GM19438 (cell line): ENCODE results near the gene ACTR1A.
A peak's percentile ranks its signal among the peaks of the same experiment; 100 is the strongest.

Source experiments
- ATAC-seq: cut with Tn5 transposase; IDR thresholded peaks from one replicate; pipeline ENCODE4 v1.9.1; 2021; ENCODE audit warnings: low read depth; ENCODE audit not compliant: unreplicated experiment

The ACTR1A gene

DNA sequence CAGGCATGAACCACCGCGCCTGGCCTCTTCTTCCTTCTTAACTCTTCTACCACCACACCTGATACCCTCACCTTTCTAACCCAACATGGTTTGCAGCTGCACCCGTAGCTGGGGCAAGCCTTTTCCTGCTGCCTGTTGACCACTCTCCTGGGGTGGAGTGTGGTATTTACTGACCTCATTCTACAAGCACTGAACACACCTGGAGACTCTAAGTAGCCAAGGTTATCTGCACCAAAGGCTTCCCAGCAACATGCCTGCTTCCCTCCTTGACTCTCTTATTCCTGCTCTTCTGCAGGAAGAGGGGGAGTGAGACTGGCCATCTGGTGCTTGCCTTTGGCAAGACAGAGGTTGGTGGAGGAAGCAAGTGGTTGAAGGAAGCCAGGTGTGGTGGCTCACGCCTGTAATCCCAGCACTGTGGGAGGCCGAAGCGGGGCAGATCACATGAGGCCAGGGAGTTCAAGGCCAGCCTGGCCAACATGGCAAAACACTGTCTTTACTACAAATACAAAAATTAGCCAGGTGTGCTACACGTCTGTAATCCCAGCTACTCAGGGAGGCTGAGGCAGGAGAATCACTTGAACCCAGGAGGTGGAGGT lies 10.1 kb downstream of the ACTR1A start:
- no peak for ATAC-seq

DNA sequence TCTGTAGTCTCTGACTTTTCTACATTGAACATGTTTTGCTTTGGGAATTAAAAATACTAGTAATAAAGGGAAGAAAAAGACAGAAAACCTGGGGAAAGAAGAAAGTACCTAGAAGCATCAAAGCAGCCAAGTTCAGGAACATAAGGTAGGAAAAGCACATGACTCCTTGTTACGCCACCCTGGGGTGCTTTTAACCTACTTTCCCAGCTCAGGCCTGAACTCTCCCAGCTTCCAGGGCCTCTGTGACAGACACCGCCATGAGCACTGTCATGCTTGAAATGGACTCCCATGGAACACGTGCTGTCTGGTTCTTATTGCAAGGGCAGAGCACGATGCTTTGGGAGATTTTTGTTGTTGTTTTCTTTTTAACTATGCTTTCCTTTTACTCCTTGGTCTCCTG lies 11.4 kb downstream of the ACTR1A start:
- ATAC-seq = no peak

DNA sequence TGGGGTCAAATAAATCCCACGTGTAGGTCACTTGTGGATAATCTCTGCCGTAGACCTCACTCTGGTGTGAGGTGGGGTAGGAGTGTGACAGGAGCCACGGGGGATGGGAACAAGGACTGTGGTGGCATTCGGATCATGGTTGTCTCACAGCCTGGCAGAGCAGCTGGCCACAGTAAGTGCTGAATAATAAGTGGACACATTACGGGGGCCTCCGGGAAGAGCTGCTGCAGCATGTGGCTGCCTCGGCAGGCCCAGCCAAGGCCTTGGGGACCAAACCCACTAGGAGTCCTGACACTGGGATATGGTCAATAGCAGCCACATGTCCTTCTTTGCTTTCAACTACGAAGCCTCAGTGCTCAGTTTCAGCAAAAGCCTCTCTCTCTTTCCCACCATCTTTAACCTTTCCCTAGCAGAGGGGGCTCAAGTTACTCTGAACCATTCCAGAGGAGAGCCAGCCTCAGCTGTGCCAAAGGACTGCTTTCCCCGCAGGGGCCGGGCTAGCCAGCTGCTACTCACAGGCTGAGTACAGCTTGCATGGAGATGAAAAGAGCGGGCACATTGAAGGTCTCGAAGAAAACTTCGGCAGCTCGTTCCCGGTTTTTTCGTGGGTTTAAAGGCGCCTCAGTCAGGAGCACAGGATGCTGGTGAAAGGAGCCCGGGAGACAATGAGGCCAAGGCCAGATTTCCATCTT lies 17.3 kb downstream of the ACTR1A start:
- no peak for ATAC-seq

DNA sequence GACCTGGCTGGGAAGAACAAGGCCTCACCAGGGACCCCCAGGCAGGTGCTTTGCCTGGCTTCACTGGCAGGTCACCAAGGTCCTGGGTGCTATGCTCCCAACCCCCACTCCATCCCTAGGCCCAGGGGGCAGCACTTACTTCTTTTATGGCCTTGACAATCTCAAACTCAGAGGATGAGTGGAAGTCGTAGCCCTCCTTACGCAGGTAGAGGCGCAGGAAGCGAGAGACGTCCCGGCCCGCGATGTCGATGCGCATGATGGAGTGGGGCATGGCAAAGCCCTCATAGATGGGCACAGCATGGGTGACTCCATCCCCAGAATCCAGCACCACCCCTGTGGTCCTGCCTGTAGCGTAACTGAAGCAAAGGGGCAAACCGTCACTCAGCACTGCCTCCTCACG lies 18.5 kb downstream of the ACTR1A start:
- no peak for ATAC-seq

DNA sequence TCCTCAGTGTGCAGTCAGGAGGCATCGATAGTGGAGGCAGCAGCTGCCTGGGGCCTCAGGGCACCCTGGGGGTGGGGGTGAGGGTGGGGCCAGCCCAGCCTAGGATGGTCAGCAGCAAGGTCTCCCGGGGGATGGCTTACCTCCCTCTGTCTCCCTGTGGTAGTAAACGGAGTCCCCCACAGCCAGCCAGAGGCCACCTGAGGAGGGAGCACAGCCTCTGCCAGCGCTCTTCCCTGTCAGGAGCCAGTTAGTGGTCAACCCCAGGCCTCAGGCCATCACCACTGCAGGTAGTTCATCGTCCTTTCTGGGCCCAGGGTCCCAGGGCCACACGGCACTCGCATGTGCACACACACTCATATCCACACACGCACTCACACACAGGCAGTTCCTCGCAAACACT lies 22.1 kb downstream of the ACTR1A start:
- ATAC-seq = no peak

DNA sequence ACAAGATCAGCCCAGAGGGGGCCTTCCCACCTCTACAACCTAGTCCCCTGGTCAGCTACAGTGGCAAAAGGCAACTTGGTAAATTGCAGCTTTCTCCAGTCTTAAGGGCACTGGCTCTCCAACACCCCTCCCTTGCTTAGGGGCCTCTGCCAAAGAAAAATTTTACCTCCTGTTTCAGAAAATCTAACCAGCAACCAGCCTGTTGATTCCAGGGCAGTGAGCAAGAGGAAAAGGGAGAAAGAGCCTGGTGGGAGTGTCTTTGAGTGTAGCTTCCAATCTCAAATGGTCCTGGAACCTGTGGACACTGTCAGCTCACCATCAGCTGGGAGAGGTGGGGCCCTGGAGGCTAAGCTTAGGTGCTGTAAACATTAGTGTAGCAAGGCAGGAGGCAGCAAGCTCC lies 22.9 kb downstream of the ACTR1A start:
- no peak for ATAC-seq

DNA sequence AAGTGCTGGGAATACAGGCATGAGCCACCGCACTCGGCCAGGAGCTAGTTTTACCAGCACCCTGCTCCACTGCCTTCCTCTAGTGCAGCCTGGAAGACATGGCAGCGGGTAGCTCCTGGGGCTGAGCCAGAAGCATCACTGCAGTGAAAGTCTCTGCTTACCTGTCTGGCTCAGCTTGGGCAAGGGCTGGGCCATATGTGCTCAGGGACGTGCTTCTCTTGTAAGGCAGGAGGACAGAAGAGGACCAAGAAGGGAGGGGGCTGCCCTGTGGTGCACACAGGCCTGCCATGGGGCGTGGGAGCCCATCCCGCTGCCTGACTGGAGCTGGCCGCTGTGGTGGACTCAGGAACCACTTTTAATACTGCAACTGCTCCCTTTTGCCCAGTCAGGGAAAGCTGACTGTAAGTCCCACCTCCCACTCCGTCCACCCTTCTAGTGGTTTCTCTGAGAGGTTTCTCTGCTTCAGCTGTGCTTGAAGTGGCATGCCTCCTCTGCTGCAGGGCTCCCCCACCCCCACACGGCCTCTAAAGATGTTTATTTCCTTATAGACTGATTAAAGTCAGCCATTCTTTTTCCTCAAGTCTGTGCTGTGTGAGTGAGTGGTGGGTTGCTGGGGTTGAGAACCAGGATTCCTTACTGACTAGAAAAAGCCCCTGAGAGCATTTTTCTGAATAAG lies 25.9 kb downstream of the ACTR1A start:
- no peak for ATAC-seq

DNA sequence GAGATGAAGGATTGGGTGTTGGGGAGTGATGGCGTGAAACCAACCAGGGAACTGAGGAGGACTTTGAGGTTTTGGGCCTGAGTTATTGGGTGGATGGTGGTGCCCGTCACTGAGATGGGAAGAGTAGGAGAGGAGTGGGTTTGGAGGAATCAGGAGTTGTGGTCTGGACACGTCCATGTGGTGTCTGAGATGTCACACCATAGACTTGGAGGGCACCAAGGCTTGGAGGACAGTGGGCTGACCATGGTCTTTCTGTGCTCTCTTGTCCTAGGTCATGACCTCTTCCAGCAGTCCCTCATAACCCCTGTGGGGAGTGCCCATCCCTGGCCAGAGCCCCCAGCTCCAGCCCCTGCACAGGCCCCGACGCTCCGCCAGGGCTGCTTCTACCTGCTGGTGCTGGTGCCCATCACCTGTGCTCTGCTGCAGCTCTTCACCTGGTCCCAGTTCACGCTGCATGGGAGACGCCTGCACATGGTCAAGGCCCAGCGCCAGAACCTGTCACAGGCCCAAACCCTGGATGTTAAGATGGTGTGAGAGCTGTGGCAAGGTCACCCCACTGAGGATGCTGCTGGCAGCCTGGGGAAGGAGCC lies 27.0 kb downstream of the ACTR1A start:
- ATAC-seq = no peak

DNA sequence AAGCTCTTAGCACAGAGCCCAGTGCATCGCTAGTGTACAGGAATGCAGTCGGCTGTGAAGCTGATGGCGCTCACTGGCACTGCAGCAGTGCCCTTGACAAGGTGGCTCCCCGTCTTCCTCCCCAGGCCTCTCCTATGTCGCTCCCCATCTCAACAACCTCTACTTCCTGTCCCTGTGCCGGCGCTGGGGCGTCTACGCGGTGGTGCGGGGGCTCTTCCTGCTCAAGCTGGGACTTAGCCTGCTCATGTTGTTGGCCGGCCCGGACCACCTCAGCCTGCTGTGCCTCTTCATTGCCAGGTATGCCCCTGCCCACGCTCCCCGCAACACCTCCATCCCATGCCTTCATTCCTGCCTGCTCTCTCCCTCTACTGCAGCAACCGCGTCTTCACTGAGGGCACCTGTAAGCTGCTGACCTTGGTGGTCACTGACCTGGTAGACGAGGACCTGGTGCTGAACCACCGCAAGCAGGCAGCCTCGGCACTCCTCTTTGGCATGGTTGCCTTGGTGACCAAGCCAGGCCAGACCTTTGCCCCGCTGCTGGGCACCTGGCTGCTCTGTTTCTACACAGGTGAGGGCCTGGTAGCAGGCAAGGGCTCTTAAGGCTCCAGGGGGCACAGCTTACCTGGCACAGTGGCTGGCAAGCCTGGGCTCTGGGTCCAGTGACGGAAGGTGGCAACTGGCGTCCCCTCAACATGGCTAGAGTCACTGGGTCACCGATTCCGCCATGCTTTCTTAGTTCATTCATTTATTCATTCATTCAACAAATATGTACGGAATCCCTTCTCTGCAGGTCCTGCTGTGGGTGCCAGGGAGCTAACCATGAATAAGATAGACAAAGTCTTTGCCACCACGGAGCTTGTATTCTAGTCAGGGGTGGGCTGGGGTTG lies 28.8 kb downstream of the ACTR1A start:
- ATAC-seq = no peak

DNA sequence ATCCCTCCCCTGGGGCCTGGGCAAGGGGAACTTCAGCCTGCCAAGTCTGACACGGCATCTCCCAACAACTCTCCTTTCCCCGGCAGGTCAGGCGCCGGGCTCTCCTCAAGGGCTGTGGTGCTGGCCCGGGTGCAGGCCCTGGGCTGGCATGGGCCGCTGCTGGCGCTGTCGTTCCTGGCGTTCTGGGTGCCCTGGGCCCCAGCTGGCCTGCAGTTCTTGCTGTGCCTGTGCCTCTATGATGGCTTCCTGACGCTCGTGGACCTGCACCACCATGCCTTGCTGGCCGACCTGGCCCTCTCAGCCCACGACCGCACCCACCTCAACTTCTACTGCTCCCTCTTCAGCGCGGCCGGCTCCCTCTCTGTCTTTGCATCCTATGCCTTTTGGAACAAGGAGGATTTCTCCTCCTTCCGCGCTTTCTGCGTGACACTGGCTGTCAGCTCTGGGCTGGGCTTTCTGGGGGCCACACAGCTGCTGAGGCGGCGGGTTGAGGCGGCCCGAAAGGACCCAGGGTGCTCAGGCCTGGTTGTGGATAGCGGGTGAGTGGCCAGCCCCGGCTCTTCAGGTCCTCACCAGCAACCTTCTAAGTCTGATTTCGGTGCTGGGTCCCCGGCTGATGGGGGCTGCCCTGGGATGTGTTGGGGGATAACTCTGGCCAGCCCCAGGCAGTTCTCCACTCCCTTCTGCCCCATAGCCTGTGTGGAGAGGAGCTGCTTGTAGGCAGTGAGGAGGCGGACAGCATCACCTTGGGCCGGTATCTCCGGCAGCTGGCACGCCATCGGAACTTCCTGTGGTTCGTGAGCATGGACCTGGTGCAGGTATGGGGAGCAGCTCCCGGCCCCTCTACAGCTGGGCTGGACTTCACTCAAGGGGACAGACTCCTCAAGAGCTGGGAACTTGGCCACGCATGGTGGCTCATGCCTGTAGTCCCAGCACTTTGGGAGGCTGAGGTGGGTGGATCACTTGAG lies 31.6 kb downstream of the ACTR1A start:
- ATAC-seq = no peak

DNA sequence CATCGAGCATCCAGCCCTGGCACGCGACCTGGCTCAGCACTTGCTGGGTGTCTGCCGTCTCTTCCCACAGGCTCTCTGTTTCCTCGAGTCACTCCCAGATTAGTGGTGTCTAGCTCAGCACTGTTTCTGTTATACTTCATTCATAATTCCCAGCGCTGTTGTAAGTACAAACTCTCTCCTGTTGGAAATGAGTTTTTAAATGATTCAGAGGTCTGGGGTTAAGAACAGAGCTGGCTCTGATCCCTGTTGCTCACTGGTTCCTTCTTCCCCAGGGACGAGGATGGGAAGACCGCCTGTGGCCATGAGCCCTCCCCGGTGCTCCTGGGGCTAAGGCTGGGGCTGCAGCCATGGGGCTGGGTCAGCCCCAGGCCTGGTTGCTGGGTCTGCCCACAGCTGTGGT lies 33.8 kb downstream of the ACTR1A start:
- ATAC-seq = no peak

DNA sequence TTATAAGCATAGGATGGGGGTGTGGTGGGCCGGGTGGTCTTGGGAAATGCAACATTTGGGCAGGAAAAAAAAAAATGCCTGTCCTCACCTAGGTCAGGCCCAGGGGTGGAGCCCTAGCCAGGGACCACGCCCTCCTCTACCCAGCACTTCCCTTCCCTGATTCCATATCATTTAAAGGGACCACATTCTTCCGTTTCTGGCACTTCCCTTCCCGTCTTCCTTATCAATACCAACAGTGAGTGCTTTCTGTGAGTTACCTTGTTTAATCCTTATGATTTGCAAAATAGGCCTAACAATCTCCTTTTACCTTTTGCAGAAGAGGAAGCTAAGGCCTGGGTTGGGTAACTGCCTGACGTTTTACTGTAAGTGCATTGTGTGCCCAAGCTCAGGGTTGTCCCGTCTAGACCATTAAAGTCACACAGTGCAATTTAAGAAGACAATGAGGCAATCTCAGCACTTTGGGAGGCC lies 34.5 kb downstream of the ACTR1A start:
- ATAC-seq = no peak

DNA sequence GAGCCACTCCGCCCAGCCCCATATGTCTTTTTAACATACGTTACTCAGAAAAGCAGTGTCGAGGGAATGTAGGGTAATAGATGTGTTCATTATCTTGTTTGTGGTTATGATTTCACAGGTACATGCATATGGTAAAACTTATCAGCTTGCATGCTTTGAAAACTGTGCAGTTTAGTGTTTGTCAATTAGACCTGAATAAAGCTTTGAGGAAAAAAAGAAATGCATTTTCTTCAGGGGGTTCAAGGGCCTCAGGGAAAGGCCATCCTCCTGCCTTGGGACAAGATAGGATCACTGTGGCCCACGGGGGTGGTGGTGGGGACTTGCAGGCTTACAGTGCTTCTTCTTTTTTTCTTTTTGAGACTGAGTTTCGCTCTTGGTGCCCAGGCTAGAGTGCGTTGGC lies 35.2 kb downstream of the ACTR1A start:
- no peak for ATAC-seq

DNA sequence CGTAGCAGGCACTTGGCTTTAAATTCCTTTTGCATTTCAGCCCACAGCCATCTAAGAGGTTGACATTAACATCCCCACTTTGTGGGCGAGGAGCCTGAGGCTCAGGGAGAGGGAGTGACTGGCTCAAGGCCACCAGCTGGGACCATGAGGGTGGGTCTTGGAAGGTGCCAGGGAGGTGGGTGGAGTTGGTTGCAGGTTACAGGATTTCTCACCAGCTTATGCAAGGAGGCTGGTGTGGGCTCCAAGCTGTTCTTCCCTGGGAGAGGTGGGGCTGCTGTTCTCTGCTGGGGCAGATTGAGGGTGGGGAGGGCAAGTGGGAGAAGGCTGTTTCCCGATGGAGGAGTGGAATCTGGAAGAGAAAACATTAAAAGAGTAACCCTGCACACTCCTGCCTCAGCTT lies 37.0 kb downstream of the ACTR1A start:
- ATAC-seq = no peak

DNA sequence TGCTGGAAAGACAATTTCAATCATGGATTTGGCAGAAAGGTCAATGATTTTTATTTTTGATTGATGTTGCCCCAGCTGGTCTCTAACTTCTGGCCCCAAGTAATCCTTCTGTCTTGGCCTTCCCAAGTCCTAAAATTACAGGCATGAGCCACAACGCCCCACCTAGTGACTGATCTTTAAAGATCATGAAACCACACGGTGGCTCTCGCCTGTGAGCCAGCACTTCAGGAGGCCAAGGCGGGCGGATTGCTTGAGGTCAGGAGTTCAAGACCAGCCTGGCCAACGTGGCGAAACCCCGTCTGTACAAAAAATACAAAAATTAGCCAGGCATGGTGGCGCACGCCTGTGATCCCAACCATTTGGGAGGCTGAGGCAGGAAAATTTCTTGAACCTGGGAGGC lies 38.5 kb downstream of the ACTR1A start:
- ATAC-seq = no peak

DNA sequence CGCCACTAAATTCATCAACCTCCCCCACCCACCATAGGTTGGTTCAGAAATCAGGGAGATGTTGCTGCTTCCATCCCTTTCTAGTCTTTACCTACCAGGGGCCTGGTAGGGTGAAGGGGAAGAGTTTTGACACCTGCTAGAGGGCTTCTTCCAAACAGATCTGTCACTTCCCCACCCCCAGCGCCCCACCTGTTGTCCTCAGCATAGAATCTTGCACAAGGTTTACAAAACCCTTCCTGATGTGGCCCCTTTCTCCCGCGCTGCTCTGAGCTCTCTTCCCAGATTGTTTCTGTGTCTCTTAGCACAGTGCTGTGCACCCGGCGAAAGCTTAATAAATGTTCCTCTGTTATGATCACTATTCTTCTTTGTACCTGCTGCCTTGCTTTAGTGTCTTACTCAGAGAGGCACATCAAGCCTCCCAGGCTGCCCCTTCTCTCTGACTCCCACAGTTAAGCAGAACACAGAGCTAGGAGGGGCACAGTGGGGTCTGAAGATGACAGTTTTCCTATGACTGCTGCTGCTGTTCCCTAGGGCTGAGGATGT lies 39.9 kb downstream of the ACTR1A start:
- ATAC-seq = no peak

DNA sequence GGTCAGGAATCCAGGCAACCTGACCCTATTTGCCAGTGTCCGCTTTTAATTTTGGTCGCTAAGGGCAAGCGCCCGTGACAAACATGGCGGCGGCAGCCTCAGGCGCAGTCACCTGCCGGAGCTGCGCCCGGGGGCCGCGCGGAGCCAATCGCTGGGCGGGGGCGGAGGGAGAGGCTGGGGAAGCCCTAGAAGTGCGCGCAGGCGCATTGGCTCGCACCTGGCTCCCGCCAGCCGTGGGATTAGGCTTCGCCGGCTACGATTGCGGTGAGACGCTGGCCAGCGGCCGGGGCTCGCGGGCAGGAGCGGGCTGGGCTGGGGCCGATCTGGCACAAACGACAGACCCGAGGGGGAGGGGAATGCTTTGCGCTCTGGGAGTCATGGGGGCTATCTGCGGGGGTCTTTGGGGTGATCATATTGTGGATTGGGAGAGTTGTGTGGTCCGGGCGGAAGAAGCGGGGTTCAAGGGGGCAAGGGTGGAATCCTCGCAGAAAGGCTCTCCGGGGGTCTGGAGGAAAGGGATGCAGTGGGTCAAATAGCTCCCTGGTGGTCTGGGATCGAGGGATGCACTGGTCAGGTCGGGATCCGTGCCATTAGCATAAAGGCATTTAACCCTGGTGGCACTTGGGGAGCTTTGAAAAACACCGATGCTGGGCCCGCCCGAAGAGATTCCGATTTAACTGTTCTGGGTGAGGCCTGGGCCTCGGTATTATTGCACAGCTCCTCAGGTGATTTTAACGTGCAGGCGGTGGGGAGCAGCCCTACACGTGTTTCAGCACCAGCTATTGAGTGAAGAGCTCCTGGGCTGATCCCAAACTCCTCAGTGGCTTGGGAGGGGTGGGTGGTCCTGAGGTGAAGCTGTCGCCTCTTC lies 41.1 kb downstream of the ACTR1A start:
- ATAC-seq = peak; percentile 73

DNA sequence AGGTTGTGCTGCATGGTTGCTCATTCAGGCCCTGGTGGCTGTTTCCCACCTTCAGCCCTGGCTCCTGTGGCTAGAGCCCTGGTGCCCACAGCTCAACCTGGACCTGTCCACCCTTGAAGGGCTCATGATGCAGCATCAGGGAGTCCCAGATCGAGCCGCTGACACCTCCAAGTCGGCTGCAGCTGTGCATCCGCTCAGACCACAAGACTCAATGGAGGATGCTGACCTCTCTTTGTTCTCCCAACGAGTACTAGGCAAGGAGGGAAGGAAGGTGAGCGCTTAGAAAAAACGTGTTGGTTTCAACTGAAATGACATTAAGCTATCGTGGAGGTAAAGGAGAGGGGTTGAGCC lies 41.7 kb downstream of the ACTR1A start:
- ATAC-seq = peak; percentile 39
